ENCODE measurements around the gene ACP1.

ACP1 gene

GRCh38 chr2:285531-285930 lies 20.8 kb downstream of the ACP1 start:
- Histone ChIP-seq H3K27ac (ENCODE audit: insufficient read depth in 1 of 2, low read depth in 1 of 2, low read length in 2 of 2, poor library complexity in 1 of 2, severe bottlenecking in 2 of 2) (no peak overlapping the region), H3K4me1 (ENCODE audit: control extremely low read depth in 1 of 4, control insufficient read depth in 4 of 4, insufficient read depth in 4 of 4, low read length in 3 of 4) (peaks cover 0 to 29% (median 23%) of the 10 kb centered on the region in 4 experiments), H3K27me3 (replicated peaks in 2 of 5; ENCODE audit: control insufficient read depth in 4 of 5, insufficient read depth in 5 of 5, low read length in 4 of 5) (peaks cover 8 to 48% (median 18%) of the 10 kb centered on the region in 5 experiments), H3K4me3 (ENCODE audit: control insufficient read depth in 1 of 7, extremely low read depth in 1 of 7, insufficient read depth in 4 of 7, low read depth in 2 of 7, low read length in 6 of 7) (no peak overlapping the region), H3K9me3 (ENCODE audit: control extremely low read depth in 1 of 5, control insufficient read depth in 4 of 5, insufficient read depth in 2 of 5, low read depth in 1 of 5, low read length in 4 of 5) (no peaks in the 10 kb centered on the region), H3K36me3 (ENCODE audit: control insufficient read depth in 4 of 4, insufficient read depth in 4 of 4, low read length in 3 of 4) (peaks cover 0 to 17% (median 13%) of the 10 kb centered on the region in 4 experiments)
- ChIA-PET CTCF (interaction anchor here (1.1 to 1.6 kb wide), 3 partner anchors 12 to 37 kb away, joined by 3 to 12 read pairs (median 5); no protein-coding TSS in a partner anchor), POLR2A (no interaction called here)
- 100% methylated on average over 1 of the region's 1 CpG for WGBS (ENCODE audit: insufficient coverage)
- DNase-seq: no peak

GRCh38 chr2:286035-286434 lies 21.3 kb downstream of the ACP1 start:
- peaks cover 13 to 52% (median 20%) of the 10 kb centered on the region in 5 experiments for H3K27me3 ChIP-seq (replicated peaks in 2 of 5; ENCODE audit: control insufficient read depth in 4 of 5, insufficient read depth in 5 of 5, low read length in 4 of 5)
- no peaks in the 10 kb centered on the region for H3K9me3 ChIP-seq (ENCODE audit: control extremely low read depth in 1 of 5, control insufficient read depth in 4 of 5, insufficient read depth in 2 of 5, low read depth in 1 of 5, low read length in 4 of 5)
- no peak overlapping the region for H3K4me3 ChIP-seq (ENCODE audit: control insufficient read depth in 1 of 7, extremely low read depth in 1 of 7, insufficient read depth in 4 of 7, low read depth in 2 of 7, low read length in 6 of 7)
- ChIA-PET CTCF (interaction anchor here (0.9 to 1.6 kb wide), 4 partner anchors 9 to 37 kb away, joined by 3 to 12 read pairs (median 4); no protein-coding TSS in a partner anchor), POLR2A (no interaction called here)
- H3K36me3 ChIP-seq (ENCODE audit: control insufficient read depth in 4 of 4, insufficient read depth in 4 of 4, low read length in 3 of 4): peaks cover 0 to 12% (median 10%) of the 10 kb centered on the region in 4 experiments
- WGBS (ENCODE audit: insufficient coverage): 90% methylated on average over 6 of the region's 6 CpGs
- no peak for DNase-seq
- H3K27ac ChIP-seq (ENCODE audit: insufficient read depth in 1 of 2, low read depth in 1 of 2, low read length in 2 of 2, poor library complexity in 1 of 2, severe bottlenecking in 2 of 2): no peak overlapping the region
- H3K4me1 ChIP-seq (ENCODE audit: control extremely low read depth in 1 of 4, control insufficient read depth in 4 of 4, insufficient read depth in 4 of 4, low read length in 3 of 4): peaks cover 0 to 29% (median 23%) of the 10 kb centered on the region in 4 experiments

GRCh38 chr2:286774-287392 lies 22.1 kb downstream of the ACP1 start:
- H3K4me3 ChIP-seq (ENCODE audit: control insufficient read depth in 1 of 7, extremely low read depth in 1 of 7, insufficient read depth in 4 of 7, low read depth in 2 of 7, low read length in 6 of 7): peak overlapping the region in 3 of 7 experiments; percentile 57 to 69 (median 60)
- POLR2A ChIA-PET: no interaction called here
- peaks cover 0 to 29% (median 23%) of the 10 kb centered on the region in 4 experiments for H3K4me1 ChIP-seq (ENCODE audit: control extremely low read depth in 1 of 4, control insufficient read depth in 4 of 4, insufficient read depth in 4 of 4, low read length in 3 of 4)
- no peak overlapping the region for H3K27ac ChIP-seq (ENCODE audit: insufficient read depth in 1 of 2, low read depth in 1 of 2, low read length in 2 of 2, poor library complexity in 1 of 2, severe bottlenecking in 2 of 2)
- peaks cover 0 to 5% (median 4%) of the 10 kb centered on the region in 4 experiments for H3K36me3 ChIP-seq (ENCODE audit: control insufficient read depth in 4 of 4, insufficient read depth in 4 of 4, low read length in 3 of 4)
- 26% methylated on average over 19 of the region's 20 CpGs for WGBS (ENCODE audit: insufficient coverage)
- peak in 1 of 3 donors; percentile 39 for DNase-seq
- CTCF ChIA-PET: interaction anchor here (0.9 to 1.1 kb wide), 2 partner anchors 10 to 25 kb away, joined by 3 to 4 read pairs; no protein-coding TSS in a partner anchor
- H3K27me3 ChIP-seq (replicated peaks in 2 of 5; ENCODE audit: control insufficient read depth in 4 of 5, insufficient read depth in 5 of 5, low read length in 4 of 5): peaks cover 19 to 53% (median 21%) of the 10 kb centered on the region in 5 experiments
- H3K9me3 ChIP-seq (ENCODE audit: control extremely low read depth in 1 of 5, control insufficient read depth in 4 of 5, insufficient read depth in 2 of 5, low read depth in 1 of 5, low read length in 4 of 5): no peaks in the 10 kb centered on the region

GRCh38 chr2:287471-287885 lies 22.7 kb downstream of the ACP1 start:
- CTCF ChIA-PET: interaction anchor here (1.1 kb wide), 1 partner anchor 25 kb away, joined by 4 read pairs; no protein-coding TSS in a partner anchor
- peak in 2 of 3 donors; percentile 61 to 69 for DNase-seq
- 1% methylated on average over 25 of the region's 46 CpGs for WGBS (ENCODE audit: insufficient coverage)

GRCh38 chr2:287911-288757 lies 23.4 kb downstream of the ACP1 start, which contains the start of gene ALKAL2:
Gene ALKAL2, minus strand, starts transcription at chr2:288091. Its CDS starts 256 bp downstream, at chr2:287835.
- peaks cover 0 to 29% (median 23%) of the 10 kb centered on the region in 4 experiments for H3K4me1 ChIP-seq (ENCODE audit: control extremely low read depth in 1 of 4, control insufficient read depth in 4 of 4, insufficient read depth in 4 of 4, low read length in 3 of 4)
- 2% methylated on average over 84 of the region's 128 CpGs for WGBS (ENCODE audit: insufficient coverage)
- no peaks in the 10 kb centered on the region for H3K36me3 ChIP-seq (ENCODE audit: control insufficient read depth in 4 of 4, insufficient read depth in 4 of 4, low read length in 3 of 4)
- H3K4me3 ChIP-seq (ENCODE audit: control insufficient read depth in 1 of 7, extremely low read depth in 1 of 7, insufficient read depth in 4 of 7, low read depth in 2 of 7, low read length in 6 of 7): peak within 1 kb of the TSS; percentile 10 to 83 (median 37)
- H3K27ac ChIP-seq (ENCODE audit: insufficient read depth in 1 of 2, low read depth in 1 of 2, low read length in 2 of 2, poor library complexity in 1 of 2, severe bottlenecking in 2 of 2): no peak within 1 kb of the TSS
- no peaks in the 10 kb centered on the region for H3K9me3 ChIP-seq (ENCODE audit: control extremely low read depth in 1 of 5, control insufficient read depth in 4 of 5, insufficient read depth in 2 of 5, low read depth in 1 of 5, low read length in 4 of 5)
- peak in 2 of 3 donors; percentile 41 for DNase-seq
- ChIA-PET POLR2A (no interaction called here), CTCF (interaction anchor here (1.0 to 2.7 kb wide), 4 partner anchors 12 to 32 kb away, joined by 4 to 11 read pairs (median 4); no protein-coding TSS in a partner anchor)
- peaks cover 19 to 53% (median 27%) of the 10 kb centered on the region in 5 experiments for H3K27me3 ChIP-seq (replicated peaks in 2 of 5; ENCODE audit: control insufficient read depth in 4 of 5, insufficient read depth in 5 of 5, low read length in 4 of 5)

More at GRCh38 chr2:287471-287885, 22.7 kb downstream of the ACP1 start:
- H3K27me3 ChIP-seq (replicated peaks in 2 of 5; ENCODE audit: control insufficient read depth in 4 of 5, insufficient read depth in 5 of 5, low read length in 4 of 5): peaks cover 19 to 53% (median 22%) of the 10 kb centered on the region in 5 experiments
- peak overlapping the region in 4 of 7 experiments; percentile 37 to 69 (median 58) for H3K4me3 ChIP-seq (ENCODE audit: control insufficient read depth in 1 of 7, extremely low read depth in 1 of 7, insufficient read depth in 4 of 7, low read depth in 2 of 7, low read length in 6 of 7)
- POLR2A ChIA-PET: no interaction called here
- no peaks in the 10 kb centered on the region for H3K36me3 ChIP-seq (ENCODE audit: control insufficient read depth in 4 of 4, insufficient read depth in 4 of 4, low read length in 3 of 4)
- H3K9me3 ChIP-seq (ENCODE audit: control extremely low read depth in 1 of 5, control insufficient read depth in 4 of 5, insufficient read depth in 2 of 5, low read depth in 1 of 5, low read length in 4 of 5): no peaks in the 10 kb centered on the region
- H3K4me1 ChIP-seq (ENCODE audit: control extremely low read depth in 1 of 4, control insufficient read depth in 4 of 4, insufficient read depth in 4 of 4, low read length in 3 of 4): peaks cover 0 to 29% (median 23%) of the 10 kb centered on the region in 4 experiments
- H3K27ac ChIP-seq (ENCODE audit: insufficient read depth in 1 of 2, low read depth in 1 of 2, low read length in 2 of 2, poor library complexity in 1 of 2, severe bottlenecking in 2 of 2): no peak overlapping the region

GRCh38 chr2:288758-289361 lies 24.1 kb downstream of the ACP1 start:
- Histone ChIP-seq H3K4me3 (ENCODE audit: control insufficient read depth in 1 of 7, extremely low read depth in 1 of 7, insufficient read depth in 4 of 7, low read depth in 2 of 7, low read length in 6 of 7) (peak overlapping the region in 4 of 7 experiments; percentile 10 to 83 (median 70)), H3K36me3 (ENCODE audit: control insufficient read depth in 4 of 4, insufficient read depth in 4 of 4, low read length in 3 of 4) (no peaks in the 10 kb centered on the region), H3K9me3 (ENCODE audit: control extremely low read depth in 1 of 5, control insufficient read depth in 4 of 5, insufficient read depth in 2 of 5, low read depth in 1 of 5, low read length in 4 of 5) (no peaks in the 10 kb centered on the region), H3K27ac (ENCODE audit: insufficient read depth in 1 of 2, low read depth in 1 of 2, low read length in 2 of 2, poor library complexity in 1 of 2, severe bottlenecking in 2 of 2) (no peak overlapping the region), H3K4me1 (ENCODE audit: control extremely low read depth in 1 of 4, control insufficient read depth in 4 of 4, insufficient read depth in 4 of 4, low read length in 3 of 4) (peaks cover 0 to 29% (median 23%) of the 10 kb centered on the region in 4 experiments), H3K27me3 (replicated peaks in 2 of 5; ENCODE audit: control insufficient read depth in 4 of 5, insufficient read depth in 5 of 5, low read length in 4 of 5) (peaks cover 19 to 53% (median 29%) of the 10 kb centered on the region in 5 experiments)
- peak in 1 of 3 donors; percentile 5 for DNase-seq
- ChIA-PET POLR2A (no interaction called here), CTCF (interaction anchor here (1.0 to 2.7 kb wide), 5 partner anchors 13 to 41 kb away, joined by 4 to 21 read pairs (median 9); no protein-coding TSS in a partner anchor)
- 1% methylated on average over 12 of the region's 42 CpGs for WGBS (ENCODE audit: insufficient coverage)

Measured in common myeloid progenitor, CD34-positive (primary cell).